HEK293 (cell line): ENCODE results near the gene TMCC2.

Source experiments
- GLIS1 ChIP-seq: fragments of 450-650 bp; formaldehyde crosslinking; IDR thresholded peaks from 2 replicates; pipeline ENCODE4 v1.5.1; 2016; ENCODE audit warnings: missing biosample characterization, missing genetic modification characterization
- GLIS2 ChIP-seq: fragments of 450-650 bp; formaldehyde crosslinking; IDR thresholded peaks from 2 replicates; pipeline ENCODE4 v1.5.1; 2016; ENCODE audit warnings: missing biosample characterization, missing genetic modification characterization
- IKZF3 ChIP-seq: fragments of 450-650 bp; IDR thresholded peaks from 2 replicates; pipeline ENCODE4 v1.5.0; 2018; ENCODE audit warnings: missing biosample characterization, mild to moderate bottlenecking, missing genetic modification characterization, moderate library complexity
- KLF1 ChIP-seq: fragments of 450-650 bp; formaldehyde crosslinking; IDR thresholded peaks from 2 replicates; pipeline ENCODE4 v1.5.1; 2016; ENCODE audit warnings: missing biosample characterization, missing genetic modification characterization
- OVOL3 ChIP-seq: fragments of 450-650 bp; formaldehyde crosslinking; IDR thresholded peaks from 2 replicates; pipeline ENCODE4 v1.5.1; 2016; ENCODE audit warnings: missing biosample characterization, missing genetic modification characterization
- SP2 ChIP-seq: fragments of 450-650 bp; formaldehyde crosslinking; IDR thresholded peaks from 2 replicates; pipeline ENCODE4 v1.5.1; 2016; ENCODE audit warnings: missing biosample characterization, missing genetic modification characterization
- YY2 ChIP-seq: fragments of 450-650 bp; formaldehyde crosslinking; IDR thresholded peaks from 2 replicates; pipeline ENCODE4 v1.5.1; 2016; ENCODE audit warnings: missing biosample characterization, missing genetic modification characterization
- ZBTB1 ChIP-seq: fragments of 450-650 bp; formaldehyde crosslinking; IDR thresholded peaks from 2 replicates; pipeline ENCODE4 v1.5.1; 2016; ENCODE audit warnings: missing biosample characterization, missing genetic modification characterization
- ZBTB20 ChIP-seq: fragments of 450-650 bp; formaldehyde crosslinking; IDR thresholded peaks from 2 replicates; pipeline ENCODE4 v1.5.1; 2016; ENCODE audit warnings: missing biosample characterization, missing genetic modification characterization
- ZIC2 ChIP-seq: fragments of 450-650 bp; formaldehyde crosslinking; IDR thresholded peaks from 2 replicates; pipeline ENCODE4 v1.5.1; 2016; ENCODE audit warnings: missing biosample characterization, missing genetic modification characterization
- ZNF121 ChIP-seq: fragments of 450-650 bp; formaldehyde crosslinking; IDR thresholded peaks from 2 replicates; pipeline ENCODE4 v1.5.1; 2016; ENCODE audit warnings: missing biosample characterization, missing genetic modification characterization
- ZNF214 ChIP-seq: fragments of 450-650 bp; formaldehyde crosslinking; IDR thresholded peaks from 2 replicates; pipeline ENCODE4 v1.5.1; 2017; ENCODE audit warnings: missing biosample characterization, mild to moderate bottlenecking, missing genetic modification characterization, borderline replicate concordance
- ZNF558 ChIP-seq: fragments of 450-650 bp; formaldehyde crosslinking; IDR thresholded peaks from 2 replicates; pipeline ENCODE4 v1.5.1; 2016; ENCODE audit warnings: missing biosample characterization, missing genetic modification characterization
- ZNF600 ChIP-seq: fragments of 450-650 bp; formaldehyde crosslinking; IDR thresholded peaks from 2 replicates; pipeline ENCODE4 v1.5.1; 2016; ENCODE audit warnings: missing biosample characterization, missing genetic modification characterization
- ZNF660 ChIP-seq: fragments of 450-650 bp; IDR thresholded peaks from 2 replicates; pipeline ENCODE4 v1.5.1; 2018; ENCODE audit warnings: missing biosample characterization, mild to moderate bottlenecking, missing genetic modification characterization
- ZNF701 ChIP-seq: fragments of 450-650 bp; formaldehyde crosslinking; IDR thresholded peaks from 2 replicates; pipeline ENCODE4 v1.5.1; 2016; ENCODE audit warnings: missing biosample characterization, missing genetic modification characterization
- ZNF792 ChIP-seq: fragments of 450-650 bp; formaldehyde crosslinking; IDR thresholded peaks from 2 replicates; pipeline ENCODE4 v1.5.1; 2016; ENCODE audit warnings: missing biosample characterization, missing genetic modification characterization
- ZSCAN30 ChIP-seq: fragments of 450-650 bp; IDR thresholded peaks from 2 replicates; pipeline ENCODE4 v1.5.1; 2018; ENCODE audit warnings: missing biosample characterization, mild to moderate bottlenecking, missing genetic modification characterization, moderate library complexity
- TF ChIP-seq, protein P1 (sequence below): fragments of 450-650 bp; formaldehyde crosslinking; IDR thresholded peaks from 2 replicates; pipeline ENCODE4 v1.5.1; 2017; ENCODE audit warnings: missing biosample characterization, missing genetic modification characterization
- TF ChIP-seq, protein P2 (sequence below): fragments of 450-650 bp; formaldehyde crosslinking; IDR thresholded peaks from 2 replicates; pipeline ENCODE4 v1.5.1; 2016; ENCODE audit warnings: missing biosample characterization, missing genetic modification characterization
- TF ChIP-seq, protein P3 (sequence below): fragments of 450-650 bp; formaldehyde crosslinking; IDR thresholded peaks from 2 replicates; pipeline ENCODE4 v1.5.1; 2016; ENCODE audit warnings: missing biosample characterization, missing genetic modification characterization
- TF ChIP-seq, protein P4 (sequence below): fragments of 450-650 bp; formaldehyde crosslinking; IDR thresholded peaks from 2 replicates; pipeline ENCODE4 v1.5.1; 2016; ENCODE audit warnings: missing biosample characterization, missing genetic modification characterization

The TMCC2 gene

DNA sequence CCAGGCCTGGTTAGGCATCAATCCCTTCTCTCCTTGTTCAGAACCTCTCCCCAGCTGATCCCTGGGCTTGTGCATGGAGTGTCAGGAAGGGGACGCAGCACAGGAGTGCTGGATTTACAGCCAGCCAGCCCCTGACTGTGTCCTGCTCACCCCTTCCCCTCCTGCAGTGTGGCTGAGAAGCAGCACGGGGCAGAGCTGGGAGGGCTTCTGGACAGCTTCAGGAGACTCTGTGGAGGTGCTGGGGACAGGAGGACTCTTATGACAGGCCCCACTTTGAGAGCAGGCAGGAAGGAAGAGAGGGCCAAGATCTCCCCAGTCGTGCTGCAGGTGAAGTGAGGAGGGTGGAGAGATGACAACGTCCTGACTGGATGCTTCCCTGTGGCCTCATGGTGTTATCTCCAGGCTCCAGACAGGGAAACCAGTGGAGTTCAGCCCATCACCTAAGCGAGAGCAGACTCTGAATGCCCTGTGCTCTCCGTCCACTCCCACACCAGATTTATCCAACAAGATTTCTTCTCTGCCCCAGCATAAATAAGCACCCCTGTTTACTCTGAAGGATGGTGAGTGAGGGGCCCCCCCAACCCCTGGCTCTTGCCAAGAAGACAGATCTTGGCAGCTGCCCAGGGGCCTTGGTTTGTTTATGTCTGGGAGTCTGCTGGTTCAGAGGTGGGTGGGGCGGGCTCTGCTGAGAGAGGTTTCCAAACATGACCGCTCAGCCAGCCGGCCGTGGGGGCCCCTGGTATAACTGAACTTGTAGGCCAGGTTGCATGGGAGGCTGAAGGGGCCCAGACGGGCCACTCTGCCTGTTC is 21.3 kb downstream of the TMCC2 start (continued):
- TF ChIP-seq SP2 (tag by site-specific recombination) = no peak
- peak; percentile 70 for TF ChIP-seq GLIS1
- TF ChIP-seq, protein P1, sequence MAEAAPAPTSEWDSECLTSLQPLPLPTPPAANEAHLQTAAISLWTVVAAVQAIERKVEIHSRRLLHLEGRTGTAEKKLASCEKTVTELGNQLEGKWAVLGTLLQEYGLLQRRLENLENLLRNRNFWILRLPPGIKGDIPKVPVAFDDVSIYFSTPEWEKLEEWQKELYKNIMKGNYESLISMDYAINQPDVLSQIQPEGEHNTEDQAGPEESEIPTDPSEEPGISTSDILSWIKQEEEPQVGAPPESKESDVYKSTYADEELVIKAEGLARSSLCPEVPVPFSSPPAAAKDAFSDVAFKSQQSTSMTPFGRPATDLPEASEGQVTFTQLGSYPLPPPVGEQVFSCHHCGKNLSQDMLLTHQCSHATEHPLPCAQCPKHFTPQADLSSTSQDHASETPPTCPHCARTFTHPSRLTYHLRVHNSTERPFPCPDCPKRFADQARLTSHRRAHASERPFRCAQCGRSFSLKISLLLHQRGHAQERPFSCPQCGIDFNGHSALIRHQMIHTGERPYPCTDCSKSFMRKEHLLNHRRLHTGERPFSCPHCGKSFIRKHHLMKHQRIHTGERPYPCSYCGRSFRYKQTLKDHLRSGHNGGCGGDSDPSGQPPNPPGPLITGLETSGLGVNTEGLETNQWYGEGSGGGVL (tag by site-specific recombination) = peak; percentile 60; the same call in 1 of the 2 replicates
- TF ChIP-seq, protein P2, sequence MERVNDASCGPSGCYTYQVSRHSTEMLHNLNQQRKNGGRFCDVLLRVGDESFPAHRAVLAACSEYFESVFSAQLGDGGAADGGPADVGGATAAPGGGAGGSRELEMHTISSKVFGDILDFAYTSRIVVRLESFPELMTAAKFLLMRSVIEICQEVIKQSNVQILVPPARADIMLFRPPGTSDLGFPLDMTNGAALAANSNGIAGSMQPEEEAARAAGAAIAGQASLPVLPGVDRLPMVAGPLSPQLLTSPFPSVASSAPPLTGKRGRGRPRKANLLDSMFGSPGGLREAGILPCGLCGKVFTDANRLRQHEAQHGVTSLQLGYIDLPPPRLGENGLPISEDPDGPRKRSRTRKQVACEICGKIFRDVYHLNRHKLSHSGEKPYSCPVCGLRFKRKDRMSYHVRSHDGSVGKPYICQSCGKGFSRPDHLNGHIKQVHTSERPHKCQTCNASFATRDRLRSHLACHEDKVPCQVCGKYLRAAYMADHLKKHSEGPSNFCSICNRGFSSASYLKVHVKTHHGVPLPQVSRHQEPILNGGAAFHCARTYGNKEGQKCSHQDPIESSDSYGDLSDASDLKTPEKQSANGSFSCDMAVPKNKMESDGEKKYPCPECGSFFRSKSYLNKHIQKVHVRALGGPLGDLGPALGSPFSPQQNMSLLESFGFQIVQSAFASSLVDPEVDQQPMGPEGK (tag by site-specific recombination) = peak; percentile 28; the same call in 1 of the 2 replicates
- 0 out of 2 replicates have a peak, but pooled peaks have one; percentile 21 for TF ChIP-seq ZNF792 (tag by site-specific recombination)
- TF ChIP-seq ZBTB1 (tag by site-specific recombination) = no peak
- TF ChIP-seq, protein P3, sequence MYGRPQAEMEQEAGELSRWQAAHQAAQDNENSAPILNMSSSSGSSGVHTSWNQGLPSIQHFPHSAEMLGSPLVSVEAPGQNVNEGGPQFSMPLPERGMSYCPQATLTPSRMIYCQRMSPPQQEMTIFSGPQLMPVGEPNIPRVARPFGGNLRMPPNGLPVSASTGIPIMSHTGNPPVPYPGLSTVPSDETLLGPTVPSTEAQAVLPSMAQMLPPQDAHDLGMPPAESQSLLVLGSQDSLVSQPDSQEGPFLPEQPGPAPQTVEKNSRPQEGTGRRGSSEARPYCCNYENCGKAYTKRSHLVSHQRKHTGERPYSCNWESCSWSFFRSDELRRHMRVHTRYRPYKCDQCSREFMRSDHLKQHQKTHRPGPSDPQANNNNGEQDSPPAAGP (tag by site-specific recombination) = peak; percentile 38; the same call in 1 of the 2 replicates
- peak; percentile 97 for TF ChIP-seq ZSCAN30 (tag by site-specific recombination)
- TF ChIP-seq, protein P4, sequence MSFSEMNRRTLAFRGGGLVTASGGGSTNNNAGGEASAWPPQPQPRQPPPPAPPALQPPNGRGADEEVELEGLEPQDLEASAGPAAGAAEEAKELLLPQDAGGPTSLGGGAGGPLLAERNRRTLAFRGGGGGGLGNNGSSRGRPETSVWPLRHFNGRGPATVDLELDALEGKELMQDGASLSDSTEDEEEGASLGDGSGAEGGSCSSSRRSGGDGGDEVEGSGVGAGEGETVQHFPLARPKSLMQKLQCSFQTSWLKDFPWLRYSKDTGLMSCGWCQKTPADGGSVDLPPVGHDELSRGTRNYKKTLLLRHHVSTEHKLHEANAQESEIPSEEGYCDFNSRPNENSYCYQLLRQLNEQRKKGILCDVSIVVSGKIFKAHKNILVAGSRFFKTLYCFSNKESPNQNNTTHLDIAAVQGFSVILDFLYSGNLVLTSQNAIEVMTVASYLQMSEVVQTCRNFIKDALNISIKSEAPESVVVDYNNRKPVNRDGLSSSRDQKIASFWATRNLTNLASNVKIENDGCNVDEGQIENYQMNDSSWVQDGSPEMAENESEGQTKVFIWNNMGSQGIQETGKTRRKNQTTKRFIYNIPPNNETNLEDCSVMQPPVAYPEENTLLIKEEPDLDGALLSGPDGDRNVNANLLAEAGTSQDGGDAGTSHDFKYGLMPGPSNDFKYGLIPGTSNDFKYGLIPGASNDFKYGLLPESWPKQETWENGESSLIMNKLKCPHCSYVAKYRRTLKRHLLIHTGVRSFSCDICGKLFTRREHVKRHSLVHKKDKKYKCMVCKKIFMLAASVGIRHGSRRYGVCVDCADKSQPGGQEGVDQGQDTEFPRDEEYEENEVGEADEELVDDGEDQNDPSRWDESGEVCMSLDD (tag by site-specific recombination) = no peak
- 0 out of 2 replicates have a peak, but pooled peaks have one; percentile 17 for TF ChIP-seq ZNF558
- no peak for TF ChIP-seq ZNF701
- peak; percentile 51; the same call in 1 of the 2 replicates for TF ChIP-seq ZNF660
- no peak for TF ChIP-seq ZNF214 (tag by site-specific recombination)
- peak; percentile 50; the same call in 1 of the 2 replicates for TF ChIP-seq ZBTB20 (tag by site-specific recombination)
- no peak for TF ChIP-seq YY2
- TF ChIP-seq OVOL3 (tag by site-specific recombination) = no peak
- peak; percentile 71 for TF ChIP-seq ZNF600 (tag by site-specific recombination)
- peak; percentile 88 for TF ChIP-seq ZIC2 (tag by site-specific recombination)
- no peak for TF ChIP-seq ZNF121
- 0 out of 2 replicates have a peak, but pooled peaks have one; percentile 27 for TF ChIP-seq IKZF3 (tag by site-specific recombination)
- TF ChIP-seq KLF1 (tag by site-specific recombination) = 0 out of 2 replicates have a peak, but pooled peaks have one; percentile 17
- peak; percentile 49 for TF ChIP-seq GLIS2
